Tibial nerve (tissue), 4 donors: ENCODE results near the gene LAMP5. TPM values are rescaled to one million over a fixed set of nuclear protein-coding genes. Genes with fewer than 3 reads are reported as not detected.
A peak's percentile ranks its signal among the peaks of the same experiment; 100 is the strongest.

ENCODE experiments used
- DNase-seq, 2 donors: peaks; one replicate each; pipeline ENCODE4 v3.0.0-alpha.2; 2019; ENCODE audit warnings: low spot score in 2 of 2
- H3K27ac ChIP-seq, 4 donors: fragments of 200-600 bp; sonication (generic) in 3 of 4; one replicate each; pipeline ENCODE4 v1.5.1; 2017 to 2019; ENCODE audit warnings: mild to moderate bottlenecking in 1 of 4
- H3K27me3 ChIP-seq, 2 donors: fragments of 200-600 bp; sonication (generic) in 1 of 2; one replicate each; pipeline versions ENCODE4 v1.5.1 to v1.6.0; 2017 to 2019
- H3K36me3 ChIP-seq, 3 donors: fragments of 200-600 bp; sonication (generic); one replicate each; pipeline ENCODE4 v1.5.1; 2018 to 2019
- H3K4me1 ChIP-seq, 4 donors: fragments of 200-600 bp; sonication (generic) in 3 of 4; one replicate each; pipeline ENCODE4 v1.5.1; 2017 to 2019
- H3K4me3 ChIP-seq, 4 donors: fragments of 200-600 bp; sonication (generic) in 3 of 4; one replicate each; pipeline ENCODE4 v1.5.1; 2017 to 2019; ENCODE audit warnings: mild to moderate bottlenecking in 1 of 4, moderate library complexity in 1 of 4
- H3K9me3 ChIP-seq, 4 donors: fragments of 200-600 bp; sonication (generic) in 3 of 4; one replicate each; pipeline ENCODE4 v1.5.1; 2017 to 2019
- EP300 ChIP-seq, 2 donors: sonication (generic); formaldehyde crosslinking; IDR thresholded peaks; one replicate each; pipeline ENCODE4 v1.6.1; 2017; ENCODE audit warnings: antibody characterized with exemption in 2 of 2, mild to moderate bottlenecking in 1 of 2
- POLR2A ChIP-seq, 2 donors: fragments of 450-650 bp; IDR thresholded peaks; one replicate each; pipeline ENCODE4 v1.6.1; 2017; ENCODE audit warnings: antibody characterized with exemption in 2 of 2, mild to moderate bottlenecking in 2 of 2, moderate library complexity in 2 of 2
- WGBS, 2 donors: methylation state at CpG; one replicate each; pipeline ENCODE4 v1.1.5; 2018; 5-methylcytosine and 5-hydroxymethylcytosine counted together
- total RNA-seq, 4 donors: library from RNA; depleted of rRNA; stranded (reverse); fragments of >200 nt; gene quantifications; one replicate each; pipeline ENCODE4 v1.1.0, GENCODE V29; 2016
- TF ChIP-seq, protein P1 (sequence below), 5 experiments: fragments of 200-600 bp in 3 of 5; fragments of 450-650 bp in 2 of 5; sonication (generic) in 3 of 5; IDR thresholded peaks; one replicate each; pipeline ENCODE4 v1.5.1; 2016 to 2019; ENCODE audit warnings: antibody characterized with exemption in 5 of 5, mild to moderate bottlenecking in 3 of 5, moderate library complexity in 2 of 5

LAMP5 gene
- total RNA-seq, 4 donors from 2014 or later, result 0.21 to 0.59 (median 0.44) TPM; not detected in 1

GRCh38 chr20:9506280-9506821 is 8.0 kb upstream of the LAMP5 start:
- DNase-seq, result no peak
- peak overlapping the region in 2 of 4 donors; percentile 15 to 17 for H3K4me3 ChIP-seq
- H3K27me3 ChIP-seq, result peaks cover 0 to 46% of the 10 kb centered on the region in 2 donors
- no peaks in the 10 kb centered on the region for H3K36me3 ChIP-seq
- H3K4me1 ChIP-seq, result peaks cover 0 to 38% (median 8%) of the 10 kb centered on the region in 4 donors
- H3K27ac ChIP-seq, result no peak overlapping the region
- no peak for TF ChIP-seq EP300 (IDR thresholded peaks at IDR 0.05)
- TF ChIP-seq, protein P1, sequence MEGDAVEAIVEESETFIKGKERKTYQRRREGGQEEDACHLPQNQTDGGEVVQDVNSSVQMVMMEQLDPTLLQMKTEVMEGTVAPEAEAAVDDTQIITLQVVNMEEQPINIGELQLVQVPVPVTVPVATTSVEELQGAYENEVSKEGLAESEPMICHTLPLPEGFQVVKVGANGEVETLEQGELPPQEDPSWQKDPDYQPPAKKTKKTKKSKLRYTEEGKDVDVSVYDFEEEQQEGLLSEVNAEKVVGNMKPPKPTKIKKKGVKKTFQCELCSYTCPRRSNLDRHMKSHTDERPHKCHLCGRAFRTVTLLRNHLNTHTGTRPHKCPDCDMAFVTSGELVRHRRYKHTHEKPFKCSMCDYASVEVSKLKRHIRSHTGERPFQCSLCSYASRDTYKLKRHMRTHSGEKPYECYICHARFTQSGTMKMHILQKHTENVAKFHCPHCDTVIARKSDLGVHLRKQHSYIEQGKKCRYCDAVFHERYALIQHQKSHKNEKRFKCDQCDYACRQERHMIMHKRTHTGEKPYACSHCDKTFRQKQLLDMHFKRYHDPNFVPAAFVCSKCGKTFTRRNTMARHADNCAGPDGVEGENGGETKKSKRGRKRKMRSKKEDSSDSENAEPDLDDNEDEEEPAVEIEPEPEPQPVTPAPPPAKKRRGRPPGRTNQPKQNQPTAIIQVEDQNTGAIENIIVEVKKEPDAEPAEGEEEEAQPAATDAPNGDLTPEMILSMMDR (IDR thresholded peaks at IDR 0.05), result no peak
- TF ChIP-seq POLR2A (IDR thresholded peaks at IDR 0.05), result no peak
- WGBS, 2 donors, result 19 to 42% methylated on average over 17 to 34 of the region's 34 CpGs
- H3K9me3 ChIP-seq, result no peaks in the 10 kb centered on the region

DNA sequence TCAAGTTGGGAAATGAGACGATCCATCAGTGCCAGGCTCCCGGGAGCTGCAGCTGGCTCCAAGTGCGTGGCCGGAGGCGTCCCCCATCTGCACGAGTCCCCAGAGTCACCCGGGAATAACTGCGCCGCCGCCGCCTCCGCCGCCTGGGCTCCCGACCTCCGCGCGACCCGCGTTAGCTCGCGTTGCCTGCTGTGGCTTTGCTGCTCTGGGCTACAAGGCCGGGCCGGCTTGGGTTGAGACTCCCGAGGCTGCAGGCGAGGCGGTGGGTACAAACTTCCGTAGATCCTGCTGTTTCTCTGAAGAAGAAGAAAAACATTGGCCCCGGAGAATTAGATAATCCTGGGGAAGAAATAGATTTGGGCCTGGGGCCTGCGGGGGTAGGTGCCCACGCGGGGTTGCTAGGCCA is 7.4 kb upstream of the LAMP5 start:
- H3K27ac ChIP-seq, result no peak overlapping the region
- WGBS, 2 donors, result 12 to 13% methylated on average over 18 to 22 of the region's 31 CpGs
- no peaks in the 10 kb centered on the region for H3K9me3 ChIP-seq
- H3K27me3 ChIP-seq, result peaks cover 0 to 50% of the 10 kb centered on the region in 2 donors
- H3K4me3 ChIP-seq, result peak overlapping the region in 2 of 4 donors; percentile 15 to 17
- DNase-seq, result no peak
- peaks cover 0 to 38% (median 8%) of the 10 kb centered on the region in 4 donors for H3K4me1 ChIP-seq
- TF ChIP-seq EP300 (IDR thresholded peaks at IDR 0.05), result no peak
- TF ChIP-seq POLR2A (IDR thresholded peaks at IDR 0.05), result no peak
- TF ChIP-seq, protein P1 (IDR thresholded peaks at IDR 0.05), result no peak
- no peaks in the 10 kb centered on the region for H3K36me3 ChIP-seq

DNA sequence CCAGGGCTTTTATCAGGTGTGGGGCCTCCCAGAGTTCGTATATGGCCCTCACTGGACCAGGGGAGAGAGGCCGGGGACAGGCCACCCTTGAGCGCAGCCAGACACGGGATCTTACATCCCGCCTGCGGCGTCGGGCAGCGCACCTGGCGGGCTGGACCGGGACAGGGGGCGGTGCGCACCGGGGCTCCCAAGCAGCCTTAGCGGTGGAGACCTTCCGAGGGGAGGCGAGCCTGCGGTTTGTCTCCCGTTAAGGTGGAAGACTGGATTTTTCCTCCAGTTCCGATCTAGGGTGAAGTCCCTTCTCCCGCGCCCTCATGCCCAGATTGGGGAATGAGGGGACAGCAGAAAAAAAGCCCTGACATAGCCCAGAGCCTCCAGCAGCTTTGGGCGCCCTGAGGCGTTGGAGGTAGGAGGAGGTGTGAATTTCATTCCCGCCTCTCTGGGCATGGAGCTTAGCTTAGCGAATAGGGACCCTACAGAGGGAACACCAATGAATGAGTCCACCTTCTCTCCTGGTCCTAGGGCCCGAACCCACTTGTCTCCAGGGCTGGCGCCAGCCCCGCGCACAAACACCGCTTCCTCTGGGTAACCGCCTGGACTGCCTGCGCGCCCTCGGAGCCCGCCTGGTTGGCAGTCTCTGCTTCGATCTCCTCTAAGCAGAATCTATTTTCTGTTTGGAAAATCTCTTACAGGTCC is 6.7 kb upstream of the LAMP5 start:
- DNase-seq, result no peak
- Histone ChIP-seq H3K4me3 (no peak overlapping the region), H3K27ac (no peak overlapping the region), H3K27me3 (peaks cover 0 to 50% of the 10 kb centered on the region in 2 donors), H3K9me3 (no peaks in the 10 kb centered on the region), H3K36me3 (no peaks in the 10 kb centered on the region), H3K4me1 (peaks cover 0 to 38% (median 8%) of the 10 kb centered on the region in 4 donors)
- no peak for TF ChIP-seq EP300 (IDR thresholded peaks at IDR 0.05)
- TF ChIP-seq, protein P1 (IDR thresholded peaks at IDR 0.05), result no peak
- no peak for TF ChIP-seq POLR2A (IDR thresholded peaks at IDR 0.05)
- 52 to 62% methylated on average over 19 to 37 of the region's 37 CpGs for WGBS, 2 donors

- DNase-seq, result no peak
- Histone ChIP-seq H3K27me3 (peaks cover 0 to 50% of the 10 kb centered on the region in 2 donors), H3K27ac (no peak overlapping the region), H3K9me3 (no peaks in the 10 kb centered on the region), H3K4me1 (peaks cover 0 to 37% (median 8%) of the 10 kb centered on the region in 4 donors), H3K4me3 (no peak overlapping the region), H3K36me3 (no peaks in the 10 kb centered on the region)
- TF ChIP-seq EP300 (IDR thresholded peaks at IDR 0.05) (no peak), POLR2A (IDR thresholded peaks at IDR 0.05) (no peak)
- TF ChIP-seq, protein P1 (IDR thresholded peaks at IDR 0.05), result no peak
- WGBS, 2 donors, result 42 to 48% methylated on average over 23 of the region's 23 CpGs
These were observed 6.1 kb upstream of the LAMP5 start for GRCh38 chr20:9508240-9508661.

GRCh38 chr20:9508696-9509178 is 5.7 kb upstream of the LAMP5 start:
- Histone ChIP-seq H3K27ac (no peak overlapping the region), H3K4me1 (peaks cover 0 to 32% (median 8%) of the 10 kb centered on the region in 4 donors), H3K4me3 (no peak overlapping the region), H3K9me3 (no peaks in the 10 kb centered on the region), H3K36me3 (no peaks in the 10 kb centered on the region), H3K27me3 (peaks cover 0 to 55% of the 10 kb centered on the region in 2 donors)
- TF ChIP-seq EP300 (IDR thresholded peaks at IDR 0.05), result no peak
- 36 to 57% methylated on average over 23 to 30 of the region's 30 CpGs for WGBS, 2 donors
- no peak for DNase-seq
